HG02759 (cell line): ENCODE measurements around the gene IL15RA.
"Not testable (repeated sequence)": the region's sequence is repeated elsewhere in the genome, so short reads cannot be mapped to it uniquely, and the experiment has no call there.

Experiments
- ATAC-seq: cut with Tn5 transposase; IDR thresholded peaks from one replicate; pipeline ENCODE4 v1.9.1; 2021; ENCODE audit warnings: mild to moderate bottlenecking, moderate library complexity; ENCODE audit not compliant: unreplicated experiment

Gene IL15RA

GRCh38 chr10:5930272-5930671 is 47.1 kb downstream of the IL15RA start:
- no peak for ATAC-seq

GRCh38 chr10:5929442-5929841 is 47.9 kb downstream of the IL15RA start:
- ATAC-seq, result no peak

GRCh38 chr10:5927306-5927705 is 50.0 kb downstream of the IL15RA start:
- ATAC-seq, result no peak

GRCh38 chr10:5924889-5925288 is 52.5 kb downstream of the IL15RA start:
- ATAC-seq, result no peak

GRCh38 chr10:5921746-5922145 is 55.6 kb downstream of the IL15RA start:
- ATAC-seq, result no peak

- ATAC-seq, result no peak
Measured at GRCh38 chr10:5919568-5919967, 57.8 kb downstream of the IL15RA start.

- no peak for ATAC-seq
Measured at GRCh38 chr10:5918763-5919162, 58.6 kb downstream of the IL15RA start.

GRCh38 chr10:5917305-5917704 is 60.0 kb downstream of the IL15RA start:
- ATAC-seq, result no peak

- ATAC-seq, result no peak
Measured at GRCh38 chr10:5915451-5915850, 61.9 kb downstream of the IL15RA start.

GRCh38 chr10:5913736-5914135 is 63.6 kb downstream of the IL15RA start:
- no peak for ATAC-seq

GRCh38 chr10:5911670-5912069 is 65.7 kb downstream of the IL15RA start:
- no peak for ATAC-seq

- ATAC-seq, result no peak
Measured at GRCh38 chr10:5910323-5911100, 66.8 kb downstream of the IL15RA start.

GRCh38 chr10:5908676-5909075 is 68.7 kb downstream of the IL15RA start:
- ATAC-seq, result not testable (repeated sequence)

GRCh38 chr10:5906651-5907050 is 70.7 kb downstream of the IL15RA start:
- no peak for ATAC-seq

GRCh38 chr10:5905854-5906507 is 71.4 kb downstream of the IL15RA start:
- ATAC-seq, result no peak

- peak; percentile 94 for ATAC-seq
Measured at GRCh38 chr10:5904227-5904626, 73.1 kb downstream of the IL15RA start.

GRCh38 chr10:5903563-5903962 is 73.8 kb downstream of the IL15RA start:
- ATAC-seq, result no peak

GRCh38 chr10:5902511-5903274 is 74.7 kb downstream of the IL15RA start:
- ATAC-seq, result no peak
